GM19468 (cell line): Measurements from ENCODE around the gene ESYT1.
"Not testable (repeated sequence)": the region's sequence is repeated elsewhere in the genome, so short reads cannot be mapped to it uniquely, and the experiment has no call there.

ENCODE experiments used
- ATAC-seq: cut with Tn5 transposase; IDR thresholded peaks from one replicate; pipeline ENCODE4 v1.9.1; 2021; ENCODE audit warnings: mild to moderate bottlenecking, moderate library complexity, moderate number of reproducible peaks; ENCODE audit not compliant: unreplicated experiment; ENCODE audit errors: extremely low read depth

Gene ESYT1

DNA sequence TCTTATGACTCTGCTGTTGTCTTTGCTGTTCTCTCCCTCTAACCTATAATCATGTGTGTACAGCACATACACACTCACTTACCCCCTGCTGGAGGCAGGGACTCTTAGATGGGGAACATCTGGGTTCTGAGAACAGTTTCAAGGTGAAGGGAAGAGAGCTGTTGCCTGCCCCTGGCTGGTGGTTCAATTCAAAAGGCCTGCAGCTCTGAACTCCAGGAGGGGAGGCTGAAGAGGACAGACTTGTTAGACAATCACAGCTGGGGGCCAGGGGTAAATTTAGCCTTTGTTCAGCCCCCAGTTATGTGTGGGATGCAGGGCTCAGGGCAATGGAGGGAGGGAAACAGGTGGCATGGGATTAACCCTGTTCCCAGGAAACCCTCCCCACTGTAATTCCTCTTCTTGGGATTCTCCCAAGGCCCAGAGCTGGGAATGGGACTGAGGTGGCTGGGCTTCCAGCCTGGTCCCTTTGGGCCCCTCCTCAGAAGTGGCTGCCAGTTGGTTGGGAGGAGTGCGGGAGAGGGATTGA, 26.2 kb downstream of the ESYT1 start:
- no peak for ATAC-seq

DNA sequence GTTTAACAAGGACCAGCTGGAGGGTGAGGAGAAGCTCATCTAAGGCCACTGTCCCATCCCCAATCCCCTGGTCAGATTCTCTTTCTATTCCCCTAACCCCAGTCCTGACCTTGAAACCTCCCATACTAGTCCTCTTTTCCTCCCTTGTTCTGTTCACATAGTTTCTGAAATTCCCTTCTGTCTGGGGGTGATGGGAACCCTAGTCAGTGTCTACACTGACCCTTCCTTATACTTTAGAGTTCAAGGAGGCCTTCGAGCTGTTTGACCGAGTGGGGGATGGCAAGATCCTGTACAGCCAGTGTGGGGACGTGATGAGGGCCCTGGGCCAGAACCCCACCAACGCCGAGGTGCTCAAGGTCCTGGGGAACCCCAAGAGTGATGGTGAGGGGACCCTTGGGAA, 26.8 kb downstream of the ESYT1 start:
- ATAC-seq, result no peak

DNA sequence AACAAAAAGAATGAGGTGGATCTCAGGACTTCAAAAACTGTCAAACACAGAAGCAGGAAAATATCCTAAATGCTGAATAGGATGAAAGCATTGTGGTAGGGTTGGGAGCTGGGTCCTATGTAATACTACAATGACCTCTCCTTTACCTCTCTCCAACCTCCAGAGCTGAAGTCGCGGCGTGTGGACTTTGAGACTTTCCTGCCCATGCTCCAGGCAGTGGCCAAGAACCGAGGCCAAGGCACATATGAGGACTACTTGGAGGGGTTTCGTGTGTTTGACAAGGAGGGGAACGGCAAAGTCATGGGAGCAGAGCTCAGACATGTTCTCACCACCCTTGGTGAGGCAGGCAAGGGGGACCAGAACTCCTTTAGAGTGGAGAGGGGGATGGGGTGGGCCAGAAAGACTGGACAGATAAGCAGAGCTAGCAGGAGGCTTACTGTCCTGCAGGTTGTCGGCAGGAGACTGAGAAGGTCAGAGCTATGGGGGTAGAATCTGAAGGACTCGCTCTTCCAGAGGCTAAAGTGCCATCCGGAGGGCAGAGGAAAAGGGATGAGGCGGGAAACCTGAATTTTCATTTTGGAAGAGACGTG, 27.3 kb downstream of the ESYT1 start:
- no peak for ATAC-seq

DNA sequence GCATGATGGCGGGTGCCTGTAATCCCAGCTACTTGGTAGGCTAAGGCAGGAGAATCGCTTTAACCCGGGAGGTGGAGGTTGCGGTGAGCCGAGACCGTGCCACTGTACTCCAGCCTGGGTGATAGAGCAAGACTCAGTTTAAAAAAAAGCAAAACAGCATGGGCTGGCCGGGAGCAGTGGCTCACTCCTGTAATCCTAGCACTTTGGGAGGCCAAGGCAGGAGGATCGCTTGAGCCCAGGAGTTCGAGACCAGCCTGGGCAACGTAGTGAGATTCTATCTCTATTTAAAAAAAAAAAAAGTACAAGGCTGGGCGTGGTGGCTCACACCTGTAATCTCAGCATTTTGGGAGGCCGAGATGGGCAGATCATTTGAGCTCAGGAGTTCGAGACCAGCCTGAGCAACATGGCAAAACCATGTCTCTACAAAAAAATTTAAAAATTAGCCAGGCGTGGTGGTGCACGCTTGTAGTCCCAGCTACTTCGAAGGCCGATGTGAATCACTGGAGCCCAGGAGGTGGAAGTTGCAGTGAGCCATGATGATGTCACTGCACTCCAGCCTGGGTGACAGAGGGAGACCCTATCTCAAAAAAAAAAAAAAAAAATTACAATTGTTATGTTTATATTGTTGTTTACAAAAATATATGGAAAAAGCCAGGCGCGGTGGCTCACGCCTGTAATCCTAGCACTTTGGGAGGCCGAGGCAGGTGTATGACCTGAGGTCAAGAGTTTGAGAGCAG, 28.6 kb downstream of the ESYT1 start:
- ATAC-seq, result not testable (repeated sequence)

DNA sequence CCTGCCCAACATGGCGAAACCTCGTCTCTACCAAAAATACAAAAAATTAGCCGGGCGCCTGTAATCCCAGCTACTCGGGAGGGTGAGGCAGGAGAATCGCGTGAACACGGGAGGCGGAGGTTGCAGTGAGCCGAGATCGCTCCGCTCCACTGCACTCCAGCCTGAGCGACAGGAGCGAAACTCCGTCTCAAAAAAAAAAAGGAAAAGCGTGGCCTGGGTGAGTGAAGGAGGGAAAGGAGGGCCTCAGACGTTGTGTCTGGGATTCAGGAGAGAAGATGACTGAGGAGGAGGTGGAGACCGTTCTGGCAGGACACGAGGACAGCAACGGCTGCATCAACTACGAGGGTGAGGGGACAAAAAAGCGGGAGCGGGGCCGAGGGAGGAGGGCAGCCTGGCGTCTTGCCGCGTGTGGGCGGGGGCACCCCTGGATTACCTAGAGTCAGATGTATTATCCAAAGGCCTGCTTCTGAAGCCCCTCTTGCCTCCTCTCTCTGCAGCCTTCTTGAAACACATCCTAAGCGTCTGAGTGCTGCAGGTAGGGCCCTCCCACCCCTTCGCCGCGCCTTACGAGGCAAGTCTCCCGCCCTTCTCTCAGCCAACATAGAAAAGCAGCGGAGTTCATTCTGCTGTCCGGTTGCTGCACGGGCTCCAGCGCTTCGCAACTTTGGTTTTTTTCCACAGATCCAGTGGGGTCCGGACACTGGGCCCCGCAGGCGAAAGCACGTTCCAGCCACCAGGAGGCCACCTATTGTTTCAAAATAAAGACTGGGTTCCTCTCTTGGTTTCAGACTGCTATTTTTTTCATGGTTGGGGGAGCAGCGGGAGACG, 29.3 kb downstream of the ESYT1 start:
- ATAC-seq, result no peak

DNA sequence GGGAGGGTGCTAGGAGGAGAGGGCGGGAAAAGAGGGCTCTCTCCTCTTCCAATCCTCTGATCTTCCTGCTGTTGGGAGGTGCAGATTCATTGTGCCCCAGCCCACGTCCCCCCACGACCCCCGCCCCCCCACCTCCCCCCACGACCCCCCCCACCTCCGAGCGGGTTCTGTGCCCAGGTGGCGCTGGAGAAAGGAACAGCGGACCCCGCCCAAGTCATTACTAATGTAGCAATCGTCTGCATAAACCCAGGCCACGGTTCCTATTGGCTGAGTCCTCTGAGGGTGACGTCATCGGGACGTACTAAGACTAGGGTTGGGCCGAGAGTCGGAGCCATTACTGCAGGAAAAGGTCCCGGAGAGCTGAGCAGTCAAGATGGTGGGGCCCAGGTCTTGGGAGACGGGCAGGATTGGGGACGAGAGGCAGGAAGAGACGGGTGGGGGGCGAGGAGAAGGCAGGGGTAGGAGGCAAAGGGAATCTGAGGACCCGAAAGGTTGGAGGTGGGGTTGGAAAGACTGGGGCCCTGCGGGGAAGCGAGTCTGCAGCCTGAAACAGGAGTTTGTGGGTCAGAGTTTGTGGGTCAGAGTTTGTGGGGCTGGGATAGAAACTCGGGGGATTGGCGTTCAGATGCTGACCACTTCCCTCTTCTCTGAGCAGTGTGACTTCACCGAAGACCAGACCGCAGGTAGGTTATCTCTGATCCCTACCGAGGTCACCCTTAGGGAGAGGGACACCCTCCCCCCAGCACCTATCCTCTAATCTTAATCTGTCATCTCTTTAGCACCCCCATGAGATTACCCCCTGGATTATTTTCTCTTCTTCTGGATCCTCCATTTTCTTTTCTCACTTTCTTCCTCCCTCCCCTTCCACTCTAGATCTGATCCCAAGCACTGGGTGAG, 30.2 kb downstream of the ESYT1 start, which contains the start of gene MYL6:
TSS of gene MYL6 (plus strand) at position 331 of the 897 bp plus-strand sequence. CDS start at position 374, 43 bp downstream.
- peak; percentile 88 for ATAC-seq

DNA sequence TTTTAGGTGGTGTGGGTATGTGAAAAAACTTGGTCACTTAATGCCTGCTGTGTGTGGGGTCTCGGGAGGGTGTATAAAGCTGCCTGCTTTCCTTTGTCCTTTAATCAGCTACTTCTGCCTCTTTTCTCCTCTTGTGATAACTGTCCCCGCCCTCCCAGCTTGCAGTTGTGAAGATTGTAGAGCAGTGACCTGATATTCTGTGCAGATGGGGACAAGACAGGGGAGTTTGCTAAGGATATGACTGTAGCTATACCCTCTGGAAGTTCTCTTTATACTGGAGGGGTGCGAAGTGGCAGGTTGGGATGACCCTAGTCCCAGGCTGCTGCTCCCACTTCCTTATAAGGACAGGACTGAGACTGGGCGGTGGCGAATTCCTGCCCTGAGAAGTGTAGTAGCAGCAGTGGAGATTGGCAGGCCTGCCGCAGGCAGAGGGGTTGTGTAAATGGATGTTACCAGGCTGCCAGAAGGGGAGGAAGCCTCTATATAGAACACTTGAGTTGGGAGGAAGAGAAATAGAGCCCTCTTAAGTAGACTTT, 30.9 kb downstream of the ESYT1 start:
- no peak for ATAC-seq

DNA sequence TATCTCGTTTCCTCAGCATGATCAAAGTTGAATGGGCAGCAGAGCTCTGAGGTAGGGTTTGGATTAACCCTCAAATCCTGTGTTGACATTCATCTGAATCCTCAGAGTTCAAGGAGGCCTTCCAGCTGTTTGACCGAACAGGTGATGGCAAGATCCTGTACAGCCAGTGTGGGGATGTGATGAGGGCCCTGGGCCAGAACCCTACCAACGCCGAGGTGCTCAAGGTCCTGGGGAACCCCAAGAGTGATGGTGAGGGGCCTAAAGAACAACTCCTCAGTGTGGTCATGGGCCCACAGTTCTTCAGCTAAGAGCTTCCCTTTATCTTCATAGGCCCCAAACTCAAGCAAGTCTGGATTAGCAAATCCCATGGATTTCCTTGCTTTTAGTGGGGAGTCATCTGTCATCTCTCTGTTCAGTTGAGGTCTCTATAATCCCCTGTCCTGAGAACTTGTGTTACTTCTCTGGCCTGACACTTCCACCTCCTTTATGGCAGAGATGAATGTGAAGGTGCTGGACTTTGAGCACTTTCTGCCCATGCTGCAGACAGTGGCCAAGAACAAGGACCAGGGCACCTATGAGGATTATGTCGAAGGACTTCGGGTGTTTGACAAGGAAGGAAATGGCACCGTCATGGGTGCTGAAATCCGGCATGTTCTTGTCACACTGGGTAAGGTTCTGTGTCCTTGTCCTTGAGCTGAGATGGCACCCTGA, 31.6 kb downstream of the ESYT1 start:
- ATAC-seq, result no peak

DNA sequence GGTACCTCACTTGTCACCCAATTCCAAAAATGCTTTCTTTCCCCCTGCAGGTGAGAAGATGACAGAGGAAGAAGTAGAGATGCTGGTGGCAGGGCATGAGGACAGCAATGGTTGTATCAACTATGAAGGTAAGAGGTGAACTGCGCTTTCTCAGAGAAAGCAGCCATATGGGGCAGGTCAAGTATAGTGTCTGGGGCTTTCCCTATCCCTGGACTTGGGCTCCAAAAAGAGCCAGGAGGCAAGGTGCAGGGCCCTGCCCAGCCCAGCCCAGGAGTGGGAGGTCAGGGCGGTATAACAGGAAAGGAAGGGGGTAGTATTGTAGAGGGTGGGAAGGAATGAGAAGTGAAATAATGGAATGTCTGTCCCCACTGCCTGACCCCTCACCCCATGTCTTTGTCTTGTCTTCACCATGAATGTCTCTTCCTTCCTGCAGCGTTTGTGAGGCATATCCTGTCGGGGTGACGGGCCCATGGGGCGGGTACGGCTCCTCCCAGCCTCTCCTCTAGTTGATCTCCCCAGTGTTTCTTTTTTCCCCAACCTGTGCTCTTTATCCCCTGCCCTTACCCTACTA, 32.2 kb downstream of the ESYT1 start:
- ATAC-seq, result no peak

DNA sequence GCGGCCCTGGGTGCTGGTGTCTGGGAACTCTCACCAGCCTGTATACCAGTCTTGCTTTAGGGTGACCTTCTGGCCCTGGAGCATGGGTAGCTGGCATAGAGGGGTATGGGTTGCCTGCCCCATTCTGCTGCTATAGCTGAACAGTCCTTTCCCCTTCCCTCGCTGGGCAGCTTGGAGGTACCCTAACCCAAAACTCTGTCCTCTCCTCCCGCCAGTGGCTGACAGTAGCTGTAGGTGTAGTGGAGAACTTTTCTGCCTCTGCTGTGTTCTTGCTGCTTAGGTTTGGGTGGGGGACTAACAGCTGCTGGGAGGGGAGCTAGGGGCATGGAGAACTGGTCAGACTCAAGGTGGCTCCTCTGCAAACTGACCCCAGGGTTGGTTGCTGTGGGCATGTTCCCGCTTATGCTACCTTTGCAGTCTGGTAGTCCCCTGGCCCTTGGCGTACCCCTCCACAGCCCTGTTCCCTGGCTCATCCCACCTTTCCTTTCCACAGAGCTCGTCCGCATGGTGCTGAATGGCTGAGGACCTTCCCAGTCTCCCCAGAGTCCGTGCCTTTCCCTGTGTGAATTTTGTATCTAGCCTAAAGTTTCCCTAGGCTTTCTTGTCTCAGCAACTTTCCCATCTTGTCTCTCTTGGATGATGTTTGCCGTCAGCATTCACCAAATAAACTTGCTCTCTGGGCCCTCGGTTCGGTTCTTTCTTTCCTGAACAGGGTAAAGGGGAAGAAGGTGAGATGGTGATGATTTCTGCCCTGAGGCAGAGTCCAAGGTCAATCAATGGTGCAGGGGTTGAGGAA, 33.0 kb downstream of the ESYT1 start:
- ATAC-seq, result no peak

DNA sequence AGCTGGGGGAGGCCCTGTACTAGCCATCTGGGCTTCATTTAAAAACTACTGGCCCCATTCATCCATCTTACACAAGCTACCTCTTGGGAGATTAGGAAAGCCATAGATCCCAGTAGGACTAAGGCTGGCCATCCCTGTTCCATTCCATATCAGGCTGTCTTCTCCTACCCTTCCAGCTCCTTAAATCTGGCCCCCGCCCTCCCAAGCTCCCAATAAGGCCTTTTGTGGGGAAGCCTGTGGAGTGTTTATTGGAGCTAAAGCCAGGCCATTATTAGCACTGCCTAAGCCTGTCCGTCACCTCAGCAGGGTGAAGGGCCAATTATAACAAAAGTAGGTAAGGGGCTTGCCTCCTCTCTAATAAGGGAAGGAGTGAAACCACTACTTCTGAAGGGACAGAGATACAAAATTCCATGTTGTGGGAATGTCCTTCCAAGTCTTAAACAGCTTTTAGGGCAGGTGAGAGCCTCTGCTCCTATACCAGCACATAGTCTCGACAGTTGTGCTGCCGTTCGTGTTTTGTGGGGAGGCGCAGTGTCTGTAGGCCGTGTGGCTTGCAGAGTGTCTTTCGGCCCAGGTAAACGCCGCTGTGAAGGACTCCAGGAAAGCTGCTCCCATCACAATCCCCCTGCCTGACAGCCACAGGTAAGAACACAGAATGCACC, 33.8 kb downstream of the ESYT1 start:
- ATAC-seq, result no peak

DNA sequence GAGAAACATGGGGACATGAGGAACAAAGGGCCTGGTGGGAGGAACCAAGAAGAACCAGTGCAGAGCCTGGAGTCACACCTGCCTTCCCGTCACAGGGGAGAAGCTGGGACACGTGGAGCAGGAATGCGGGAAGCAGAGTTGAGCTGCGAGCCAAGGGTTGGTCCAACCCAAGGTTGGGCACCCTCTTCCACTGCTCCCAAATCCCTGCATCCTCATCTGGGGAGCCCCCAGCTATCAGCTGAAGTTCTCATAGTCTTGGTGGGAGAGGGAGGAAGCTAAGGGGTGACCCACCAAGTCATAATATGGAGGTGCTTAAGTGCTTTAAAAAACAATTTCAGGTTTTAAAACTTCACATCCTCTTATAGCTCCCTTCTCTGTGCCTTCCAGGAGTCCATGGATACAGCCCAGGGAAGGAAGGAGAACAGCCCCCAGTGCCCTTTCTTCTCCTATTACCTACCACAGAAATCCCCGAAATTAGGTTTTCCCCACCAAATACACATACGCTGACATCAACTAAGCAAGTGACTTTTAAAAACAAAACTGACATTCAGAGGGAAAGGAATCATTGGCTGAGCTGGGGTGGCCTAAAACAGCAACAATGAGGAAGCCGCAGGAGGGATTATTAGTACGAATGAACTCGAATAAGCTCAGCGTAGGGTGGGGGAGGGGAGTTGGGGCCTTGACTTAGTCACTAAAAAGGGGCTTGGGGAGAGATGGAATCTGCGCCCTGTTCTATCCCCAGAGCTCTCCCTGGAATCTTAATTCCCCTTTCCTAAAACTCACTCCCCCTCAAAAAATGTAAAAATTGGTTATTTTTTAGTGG, 34.6 kb downstream of the ESYT1 start:
- no peak for ATAC-seq

DNA sequence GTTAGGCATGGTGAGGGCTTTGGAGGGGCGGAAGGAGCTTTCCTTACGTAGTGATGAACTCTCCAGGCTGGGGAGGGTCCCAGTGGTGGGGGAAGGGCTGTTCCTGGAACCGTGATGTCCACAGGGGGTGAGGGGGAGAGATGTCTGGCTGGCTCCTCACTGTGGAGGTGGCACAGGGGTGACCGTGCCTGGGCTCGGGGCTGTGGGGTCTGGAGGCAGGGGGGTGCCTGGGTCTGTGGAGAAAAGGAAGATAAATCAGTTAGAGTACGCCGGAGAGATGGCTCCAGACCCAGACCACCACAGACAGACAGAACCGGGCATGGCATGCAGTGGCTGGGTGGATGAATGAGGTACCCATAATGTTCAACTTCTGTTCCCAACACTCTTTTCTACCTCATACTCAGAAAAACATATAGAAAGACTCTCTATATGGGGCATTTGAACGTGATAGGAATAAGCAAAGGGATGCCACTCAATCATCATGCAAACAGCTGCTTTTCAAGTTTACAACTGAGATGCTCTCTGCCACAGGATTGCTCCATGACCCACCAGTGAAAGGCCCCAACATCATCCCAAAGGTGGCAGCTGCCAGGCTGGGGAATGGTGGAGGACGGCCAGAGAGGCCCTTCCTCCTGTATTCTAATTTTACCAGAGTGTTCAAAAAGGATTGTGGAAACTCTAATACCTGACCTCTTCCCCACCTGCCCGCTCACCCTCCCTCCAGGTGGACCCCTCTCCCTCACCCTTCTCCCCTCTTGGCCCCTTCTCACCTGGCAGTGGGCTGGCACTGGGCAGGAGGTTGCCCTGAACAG, 35.7 kb downstream of the ESYT1 start:
- no peak for ATAC-seq

DNA sequence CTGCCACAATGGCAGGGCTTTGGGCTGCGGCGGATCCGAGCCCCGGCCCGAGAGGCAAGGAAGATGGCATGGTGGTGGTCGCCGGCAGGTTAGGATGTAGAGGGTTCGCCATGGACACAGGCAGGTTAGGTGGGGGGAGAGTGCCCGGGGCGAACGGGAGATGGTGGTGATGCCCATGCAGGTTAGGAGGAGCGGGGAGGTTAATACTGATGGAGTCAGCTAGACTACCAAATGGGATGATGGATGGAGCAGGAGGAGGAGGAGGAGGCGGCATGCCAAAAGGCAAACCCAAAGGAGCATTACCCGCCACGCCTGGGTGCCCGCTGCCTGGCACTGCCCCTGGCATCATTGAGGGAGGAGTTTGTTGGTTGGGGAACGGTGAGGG, 36.3 kb downstream of the ESYT1 start:
- ATAC-seq, result no peak

DNA sequence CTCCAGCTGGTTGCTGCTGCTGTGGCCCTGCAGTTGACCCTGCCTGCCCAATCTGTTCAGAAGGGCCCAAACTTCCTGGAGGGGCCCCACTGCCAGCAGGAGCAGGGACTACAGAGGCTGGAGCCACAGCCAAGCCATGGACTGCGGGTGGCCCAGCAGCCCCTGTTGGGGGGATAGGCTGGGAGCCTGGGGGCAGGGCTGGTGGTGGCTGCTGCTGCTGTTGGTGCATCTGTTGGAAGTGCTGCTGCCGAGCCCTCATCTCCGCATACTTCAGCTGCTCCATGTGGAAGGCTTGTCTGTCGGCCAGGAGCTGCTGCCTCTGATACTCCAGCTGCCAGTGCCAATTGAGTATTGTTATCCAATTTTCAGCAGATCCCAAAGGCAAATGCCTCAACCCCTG, 37.3 kb downstream of the ESYT1 start:
- no peak for ATAC-seq

DNA sequence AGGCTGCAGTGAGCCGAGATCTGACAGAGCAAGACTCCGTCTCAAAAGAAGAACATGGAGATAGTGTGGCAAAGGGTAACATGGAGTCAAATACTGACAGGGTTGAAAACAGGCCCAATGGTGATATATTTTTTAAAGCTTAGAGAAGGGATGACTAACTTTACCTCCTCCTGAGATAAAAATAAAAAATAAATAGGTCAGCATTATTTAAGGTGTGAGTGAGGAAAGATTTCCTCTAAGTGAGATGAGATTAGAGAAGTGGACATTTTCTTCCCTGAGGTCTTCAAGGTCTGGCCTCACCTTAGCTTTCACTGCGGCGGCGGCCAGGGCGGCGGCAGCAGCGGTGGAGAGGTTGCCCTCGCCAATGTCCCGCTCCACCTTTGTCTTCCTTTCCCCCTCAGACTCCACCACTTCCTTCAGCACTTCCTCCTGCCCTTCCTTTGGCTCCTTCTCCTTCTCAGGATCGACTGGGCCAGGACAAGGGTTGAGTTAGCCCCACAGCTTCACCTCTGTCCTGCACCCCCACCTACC, 41.2 kb downstream of the ESYT1 start:
- no peak for ATAC-seq
